Measurements from ENCODE around the gene THOC2.
"Not testable (repeated sequence)": the region's sequence is repeated elsewhere in the genome, so short reads cannot be mapped to it uniquely, and the experiment has no call there.

The THOC2 gene

DNA sequence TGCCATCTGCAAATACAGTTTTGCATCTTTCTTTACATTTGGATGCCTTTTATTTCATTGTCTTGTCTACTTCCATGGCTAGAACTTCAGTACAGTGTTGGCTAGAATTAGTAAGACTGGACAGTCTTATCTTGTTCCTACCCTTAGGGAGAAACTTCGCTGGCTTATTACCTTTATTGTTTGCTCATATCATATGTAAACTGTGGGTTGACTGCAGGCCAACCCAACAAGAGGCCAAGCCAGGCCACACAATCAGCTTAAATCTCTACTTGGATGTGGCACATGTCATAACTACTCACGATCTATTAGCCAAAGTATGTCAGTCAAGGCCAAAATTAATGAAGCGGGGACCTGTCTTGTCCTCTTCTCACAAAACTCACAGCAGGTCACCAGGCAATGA, 144.1 kb downstream of the THOC2 start:
- FAIRE-seq, result no peak
- TF ChIP-seq, protein P1, sequence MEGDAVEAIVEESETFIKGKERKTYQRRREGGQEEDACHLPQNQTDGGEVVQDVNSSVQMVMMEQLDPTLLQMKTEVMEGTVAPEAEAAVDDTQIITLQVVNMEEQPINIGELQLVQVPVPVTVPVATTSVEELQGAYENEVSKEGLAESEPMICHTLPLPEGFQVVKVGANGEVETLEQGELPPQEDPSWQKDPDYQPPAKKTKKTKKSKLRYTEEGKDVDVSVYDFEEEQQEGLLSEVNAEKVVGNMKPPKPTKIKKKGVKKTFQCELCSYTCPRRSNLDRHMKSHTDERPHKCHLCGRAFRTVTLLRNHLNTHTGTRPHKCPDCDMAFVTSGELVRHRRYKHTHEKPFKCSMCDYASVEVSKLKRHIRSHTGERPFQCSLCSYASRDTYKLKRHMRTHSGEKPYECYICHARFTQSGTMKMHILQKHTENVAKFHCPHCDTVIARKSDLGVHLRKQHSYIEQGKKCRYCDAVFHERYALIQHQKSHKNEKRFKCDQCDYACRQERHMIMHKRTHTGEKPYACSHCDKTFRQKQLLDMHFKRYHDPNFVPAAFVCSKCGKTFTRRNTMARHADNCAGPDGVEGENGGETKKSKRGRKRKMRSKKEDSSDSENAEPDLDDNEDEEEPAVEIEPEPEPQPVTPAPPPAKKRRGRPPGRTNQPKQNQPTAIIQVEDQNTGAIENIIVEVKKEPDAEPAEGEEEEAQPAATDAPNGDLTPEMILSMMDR (IDR thresholded peaks at IDR 0.05; ENCODE audit: insufficient read depth, missing control alignments), result no peak

DNA sequence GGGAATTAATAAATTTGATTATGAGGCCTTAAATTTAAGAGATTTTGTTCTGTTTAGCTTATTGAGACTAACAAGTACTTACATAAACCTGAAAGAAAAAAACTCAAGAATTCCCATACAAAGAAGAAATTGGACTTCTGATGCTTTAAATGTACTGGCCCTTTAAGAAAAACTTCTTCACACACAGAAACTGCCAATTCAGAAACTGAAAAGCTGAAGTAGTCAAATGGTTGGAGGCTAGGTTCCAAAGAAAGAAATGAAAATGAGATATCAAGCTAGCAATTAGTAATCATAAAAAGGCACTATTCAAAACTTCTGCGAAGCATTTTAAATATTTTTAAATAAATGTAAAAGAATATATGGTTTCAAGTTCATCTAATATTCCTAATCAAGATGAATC, 151.3 kb downstream of the THOC2 start:
- no peak for DNase-seq (ENCODE audit: insufficient read length, low spot score)
- TF ChIP-seq, protein P1 (IDR thresholded peaks at IDR 0.05; ENCODE audit: insufficient read depth, missing control alignments), result no peak
- FAIRE-seq, result no peak

More for the DNA sequence above, 144.1 kb downstream of the THOC2 start:
- DNase-seq (ENCODE audit: insufficient read length, low spot score), result no peak

DNA sequence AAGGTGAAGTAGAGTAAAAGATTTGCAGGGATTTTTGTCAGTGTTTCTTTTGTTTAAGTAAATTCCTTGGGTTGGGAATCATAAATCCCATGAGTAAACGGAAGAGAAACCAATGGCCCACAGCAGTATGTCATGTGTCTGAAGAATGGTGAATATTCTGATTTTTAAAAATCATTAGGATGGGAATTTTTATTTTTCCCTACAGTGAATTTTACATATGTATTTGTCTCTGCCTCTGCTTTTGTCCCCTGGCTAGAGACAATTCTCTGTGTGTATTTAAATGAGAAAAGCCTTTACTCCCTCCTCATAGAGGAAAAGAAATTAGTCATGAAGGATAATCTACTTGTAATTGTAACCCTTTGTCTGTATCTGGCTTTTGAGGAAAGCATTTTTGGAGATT, 152.1 kb downstream of the THOC2 start:
- FAIRE-seq, result no peak
- no peak for DNase-seq (ENCODE audit: insufficient read length, low spot score)
- TF ChIP-seq, protein P1 (IDR thresholded peaks at IDR 0.05; ENCODE audit: insufficient read depth, missing control alignments), result no peak

DNA sequence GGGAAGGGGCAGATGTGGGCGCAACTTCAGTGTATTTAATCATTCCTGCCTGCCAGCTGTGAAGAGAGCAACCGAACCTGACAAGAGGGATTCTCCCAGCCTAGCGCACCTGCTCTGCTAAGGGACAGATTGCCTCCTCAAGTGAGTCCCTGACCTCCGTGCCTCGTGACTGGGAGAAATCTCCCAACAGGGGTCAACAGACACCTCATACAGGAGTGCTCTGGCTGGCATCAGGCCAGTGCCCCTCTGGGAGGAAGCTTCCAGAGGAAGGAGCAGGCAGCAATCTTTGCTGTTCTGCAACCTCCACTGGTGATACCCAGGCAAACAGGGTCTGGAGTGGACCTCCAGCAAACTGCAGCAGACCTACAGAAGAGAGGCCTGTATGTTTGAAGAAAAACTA, 158.8 kb downstream of the THOC2 start:
- not testable (repeated sequence) for DNase-seq (ENCODE audit: insufficient read length, low spot score); FAIRE-seq

DNA sequence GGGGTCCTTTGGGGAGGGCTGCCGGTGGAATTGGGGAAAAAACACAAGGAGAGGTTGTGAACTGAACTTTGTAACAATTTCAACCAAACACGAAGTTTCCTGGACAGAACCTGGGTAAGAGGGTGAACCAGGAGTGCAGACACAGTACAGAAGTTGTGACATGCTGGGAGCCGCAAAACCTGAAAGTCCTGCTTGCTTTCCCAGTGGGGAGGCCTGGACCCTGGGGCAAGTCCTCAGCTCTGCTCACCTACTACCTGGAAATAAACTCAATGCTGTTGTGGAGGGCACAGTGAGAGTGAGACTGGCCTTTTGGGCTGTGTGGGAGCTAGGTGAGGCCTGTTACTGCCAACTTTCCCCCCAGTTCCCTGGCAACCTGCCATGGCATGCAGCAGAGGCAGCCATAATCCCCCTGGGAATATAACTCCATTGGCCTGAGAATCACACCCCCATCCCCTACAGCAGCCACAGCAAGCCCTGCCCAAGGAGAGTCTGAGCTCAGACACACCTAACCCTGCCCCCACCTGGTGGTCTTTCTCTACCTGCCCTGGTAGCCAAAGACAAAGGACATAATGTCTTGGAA, 162.8 kb downstream of the THOC2 start:
- DNase-seq (ENCODE audit: insufficient read length, low spot score) (no peak), FAIRE-seq (no peak)
- TF ChIP-seq, protein P1 (IDR thresholded peaks at IDR 0.05; ENCODE audit: insufficient read depth, missing control alignments), result no peak

DNA sequence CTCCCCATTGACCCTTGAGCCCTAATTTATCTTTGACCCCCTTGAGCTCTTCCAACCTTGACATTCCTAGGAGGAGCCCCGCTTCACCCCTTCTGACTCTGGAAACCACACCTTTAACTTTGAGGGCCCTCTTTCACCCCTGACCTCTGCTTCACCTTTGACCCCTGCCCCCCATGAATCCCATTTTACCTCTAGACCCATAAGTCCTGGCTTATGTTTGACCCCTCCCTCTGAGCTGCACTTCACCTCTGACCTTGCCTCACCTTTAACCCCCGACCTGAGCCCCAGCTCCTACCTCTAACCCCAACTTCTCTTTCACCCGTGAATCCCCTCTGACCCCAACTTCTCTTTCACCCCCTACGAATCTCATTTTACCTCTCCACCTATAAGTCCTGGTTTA, 169.7 kb downstream of the THOC2 start:
- TF ChIP-seq, protein P1 (IDR thresholded peaks at IDR 0.05; ENCODE audit: insufficient read depth, missing control alignments), result no peak
- no peak for DNase-seq (ENCODE audit: insufficient read length, low spot score)
- no peak for FAIRE-seq

DNA sequence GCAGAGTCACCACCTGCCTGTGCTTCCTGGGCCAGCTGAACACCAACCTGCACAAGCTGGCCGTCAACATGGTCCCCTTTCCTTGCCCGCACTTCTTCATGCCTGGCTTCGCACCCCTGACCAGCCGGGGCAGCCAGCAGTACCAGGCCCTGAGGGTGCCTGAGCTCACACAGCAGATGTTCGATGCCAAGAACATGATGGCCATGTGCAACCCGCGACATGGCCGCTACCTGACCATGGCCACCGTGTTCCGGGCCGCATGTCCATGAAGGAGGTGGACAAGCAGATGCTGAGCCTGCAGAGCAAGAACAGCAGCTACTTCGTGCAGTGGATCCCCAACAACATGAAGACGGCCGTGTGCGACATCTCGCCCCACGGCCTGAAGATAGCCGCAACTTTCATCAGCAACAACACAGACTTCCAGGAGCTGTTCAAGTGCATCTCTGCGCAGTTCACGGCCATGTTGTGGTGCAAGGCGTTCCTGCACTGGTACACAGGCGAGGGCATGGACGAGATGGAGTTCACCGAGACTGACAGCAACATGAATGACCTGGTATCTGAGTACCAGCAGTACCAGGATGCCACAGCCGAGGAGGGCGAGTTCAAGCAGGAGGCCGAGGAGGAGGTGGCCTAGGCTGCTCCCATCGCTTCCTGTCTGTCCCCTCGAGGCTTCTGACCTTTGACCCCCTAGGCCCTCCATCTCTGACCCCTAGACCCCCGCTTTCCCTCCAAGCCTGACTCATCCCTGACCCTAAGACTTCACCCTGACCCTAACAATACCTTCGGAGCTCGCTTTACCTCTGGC, 170.3 kb downstream of the THOC2 start:
- DNase-seq (ENCODE audit: insufficient read length, low spot score), result no peak
- no peak for FAIRE-seq
- TF ChIP-seq, protein P1 (IDR thresholded peaks at IDR 0.05; ENCODE audit: insufficient read depth, missing control alignments), result no peak
